Vagina (tissue), 2 donors: ENCODE data around the gene B4GALNT3.

Experiments used
- CTCF ChIP-seq, 3 experiments: fragments of 450-650 bp in 2 of 3; fragments of 200-600 bp in 1 of 3; sonication (generic) in 1 of 3; IDR thresholded peaks; one replicate each; pipeline ENCODE4 v1.5.1; 2017 to 2019; ENCODE audit warnings: antibody characterized with exemption in 3 of 3, mild to moderate bottlenecking in 2 of 3, moderate library complexity in 2 of 3
- POLR2AphosphoS5 ChIP-seq, 2 donors: sonication (generic); formaldehyde crosslinking; IDR thresholded peaks; one replicate each; pipeline ENCODE4 v1.9.0; 2017; ENCODE audit warnings: antibody characterized with exemption in 2 of 2, mild to moderate bottlenecking in 2 of 2, low read depth in 1 of 2; ENCODE audit not compliant: insufficient read depth in 1 of 2

DNA sequence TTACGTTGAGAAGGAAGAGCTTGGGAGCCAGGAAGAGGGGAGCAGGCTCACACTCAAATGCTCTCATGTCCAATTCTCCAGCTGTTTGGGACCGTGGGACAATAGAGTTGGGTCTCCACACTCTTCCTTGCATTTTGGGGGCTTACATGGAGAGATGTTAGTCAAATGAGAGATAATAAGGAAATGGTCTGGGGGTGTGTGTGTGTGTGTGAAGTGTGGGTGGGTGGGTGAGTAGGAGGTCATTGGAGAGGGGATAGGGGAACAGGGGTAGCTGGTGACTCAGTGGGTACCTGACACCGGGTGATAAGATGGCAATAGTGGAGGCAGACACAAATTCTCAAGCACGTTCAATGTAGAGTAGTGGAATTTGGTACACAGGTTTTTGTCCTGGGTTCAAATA lies 68.0 kb downstream of the B4GALNT3 start:
- TF ChIP-seq CTCF (IDR thresholded peaks at IDR 0.05), result no peak
- TF ChIP-seq POLR2AphosphoS5 (IDR thresholded peaks at IDR 0.05; ENCODE audit: insufficient read depth in 1 of 2, low read depth in 1 of 2), result no peak
